K562 (cell line): Measurements from ENCODE around the gene CLDN25. TPM values are rescaled to one million over a fixed set of nuclear protein-coding genes. Genes with fewer than 3 reads are reported as not detected.

Experiments used
- ATAC-seq: fragments of 200-7000 bp; cut with Tn5 transposase; 3 replicates; pipeline ENCODE4 v1.9.1; 2020; ENCODE audit warnings: moderate library complexity
- BruUV-seq: library from RNA; stranded (reverse); fragments of 400-500 nt; replicated peaks from 2 replicates; lab custom pipeline; 2021; lab: Mats Ljungman, UMichigan
- CTCF ChIA-PET: fragments of 300-600 bp; formaldehyde crosslinking; extraction: SDS; loops from one replicate; lab custom pipeline; 2021; ENCODE audit warnings: low intra/inter-chr PET ratio; lab: Yijun Ruan, JAX
- POLR2A ChIA-PET: fragments of 300-600, 350-650 bp; sonication (Branson Sonifier 250); formaldehyde crosslinking; extraction: SDS; loops from one replicate; lab custom pipeline; 2021; ENCODE audit warnings: antibody characterized with exemption, inconsistent platforms; lab: Yijun Ruan, JAX
- DNase-seq, 4 experiments: peaks; one replicate each; pipeline versions ENCODE4 v3.0.0 to v3.0.0-alpha.2; 2011 to 2018; ENCODE audit warnings: low spot score in 3 of 4, mixed read lengths in 3 of 4; ENCODE audit errors: extremely low read depth in 1 of 4
- FAIRE-seq: peaks from 2 replicates; lab custom pipeline; 2011; peaks lifted over from hg19 to GRCh38; lab: Jason Lieb, UNC
- H2AFZ ChIP-seq: 2 replicates; pipeline ENCODE4 v1.6.0; 2011; ENCODE audit warnings: low read depth, low read length, control low read depth, inconsistent platforms
- H3K27ac ChIP-seq: fragments of 200-600 bp; 3 replicates; pipeline ENCODE4 v1.8.0; 2011; ENCODE audit warnings: low read depth, mild to moderate bottlenecking, control low read depth, inconsistent platforms, low read length, moderate library complexity, mixed read lengths; ENCODE audit errors: extremely low read depth
- H3K27me3 ChIP-seq, 2 experiments: fragments of 300-600 bp in 1 of 2; 2 replicates in 1 of 2; 3 replicates in 1 of 2; pipeline versions ENCODE4 v1.6.0 to v1.8.0; 2011; ENCODE audit warnings: inconsistent platforms in 2 of 2, low read length in 2 of 2, mild to moderate bottlenecking in 1 of 2, mixed read lengths in 1 of 2, moderate library complexity in 1 of 2; ENCODE audit not compliant: control insufficient read depth in 2 of 2, insufficient read depth in 2 of 2
- H3K36me3 ChIP-seq: fragments of 300-600 bp; 3 replicates; pipeline ENCODE4 v1.8.0; 2011; ENCODE audit warnings: mild to moderate bottlenecking, low read length, inconsistent platforms; ENCODE audit not compliant: control insufficient read depth, insufficient read depth
- H3K4me1 ChIP-seq, 2 experiments: fragments of 200-600 bp in 1 of 2; replicated peaks in 1 of 2; 2 replicates in 1 of 2; 3 replicates in 1 of 2; pipeline versions ENCODE4 v1.5.1 to v1.8.0; 2011; ENCODE audit warnings: inconsistent platforms in 2 of 2, low read length in 2 of 2, mild to moderate bottlenecking in 1 of 2, mixed read lengths in 1 of 2, moderate library complexity in 1 of 2; ENCODE audit not compliant: control insufficient read depth in 2 of 2, insufficient read depth in 2 of 2
- H3K4me2 ChIP-seq: 2 replicates; pipeline ENCODE4 v1.6.1; 2011; ENCODE audit warnings: low read length, control low read depth, inconsistent platforms, mixed read lengths; ENCODE audit not compliant: insufficient read depth
- H3K4me3 ChIP-seq: fragments of 200-600 bp; sonication (generic), shearing (Covaris generic); 2 replicates; pipeline ENCODE4 v1.5.1; 2016; ENCODE audit warnings: control low read depth, inconsistent platforms
- H3K79me2 ChIP-seq: fragments of 200-600 bp; 3 replicates; pipeline ENCODE4 v1.8.0; 2011; ENCODE audit warnings: low read length, inconsistent platforms; ENCODE audit not compliant: control insufficient read depth, insufficient read depth
- H3K9ac ChIP-seq, 2 experiments: 2 replicates each; pipeline versions ENCODE4 v1.6.0 to v1.6.1; 2011; ENCODE audit warnings: low read depth in 2 of 2, low read length in 2 of 2, control low read depth in 1 of 2, inconsistent platforms in 1 of 2, mild to moderate bottlenecking in 1 of 2, mixed read lengths in 1 of 2; ENCODE audit not compliant: insufficient read depth in 1 of 2
- H3K9me1 ChIP-seq: one replicate; pipeline ENCODE4 v1.6.0; 2011; ENCODE audit warnings: inconsistent platforms, mild to moderate bottlenecking, low read length, moderate library complexity; ENCODE audit not compliant: control insufficient read depth, insufficient read depth
- H3K9me3 ChIP-seq: replicated peaks from 2 replicates; pipeline ENCODE4 v1.5.1; 2011; ENCODE audit warnings: low read depth, low read length, inconsistent platforms; ENCODE audit not compliant: control insufficient read depth, insufficient read depth
- H4K20me1 ChIP-seq: replicated peaks from 2 replicates; pipeline ENCODE4 v1.6.1; 2011; ENCODE audit warnings: low read length, inconsistent platforms, mixed read lengths; ENCODE audit not compliant: control insufficient read depth, insufficient read depth
- KLF13 ChIP-seq: fragments of 450-650 bp; IDR thresholded peaks from 2 replicates; pipeline ENCODE4 v1.6.1; 2016; ENCODE audit warnings: missing genetic modification characterization, low read depth, mild to moderate bottlenecking, missing compliant biosample characterization, moderate library complexity, borderline replicate concordance
- KLF6 ChIP-seq: fragments of 250-450 bp; sonication (Bioruptor Pico); IDR thresholded peaks from 2 replicates; pipeline ENCODE4 v1.4.0; 2020; ENCODE audit warnings: mild to moderate bottlenecking, moderate library complexity, borderline replicate concordance
- NRF1 ChIP-seq, 2 experiments: fragments of 450-650 bp; IDR thresholded peaks in 1 of 2; conservative IDR thresholded peaks in 1 of 2; 2 replicates each; pipeline ENCODE4 v1.6.1; 2014; ENCODE audit warnings: mild to moderate bottlenecking in 2 of 2
- RAD21 ChIP-seq, 2 experiments: fragments of 250-450 bp in 1 of 2; fragments of 450-650 bp in 1 of 2; sonication (Bioruptor Pico) in 1 of 2; formaldehyde crosslinking in 1 of 2; IDR thresholded peaks in 1 of 2; conservative IDR thresholded peaks in 1 of 2; 2 replicates each; pipeline versions ENCODE4 v1.4.0 to v1.8.0; 2020 to 2022; ENCODE audit warnings: mild to moderate bottlenecking in 2 of 2, moderate library complexity in 1 of 2
- TBP ChIP-seq: optimal IDR thresholded peaks from 2 replicates; pipeline ENCODE3; 2011; ENCODE audit warnings: low read depth, low read length, improper control_type of control experiment
- ZBED1 ChIP-seq: IDR thresholded peaks from 2 replicates; pipeline ENCODE4 v1.6.1; 2014
- ZBTB40 ChIP-seq, 2 experiments: fragments of 450-650 bp in 1 of 2; sonication (generic) in 1 of 2; formaldehyde crosslinking in 1 of 2; IDR thresholded peaks; 2 replicates each; pipeline versions ENCODE4 v1.7.1 to v1.9.0; 2016 to 2022; ENCODE audit warnings: inconsistent platforms in 1 of 2, mild to moderate bottlenecking in 1 of 2, missing genetic modification reagents in 1 of 2
- ZNF408 ChIP-seq: fragments of 250-450 bp; sonication (Bioruptor Pico); IDR thresholded peaks from 2 replicates; pipeline ENCODE4 v1.4.0; 2020; ENCODE audit warnings: low read depth, mild to moderate bottlenecking, moderate library complexity
- WGBS: fragments of 100-300 bp; shearing (Covaris generic); methylation state at CpG from one replicate; pipeline ENCODE4 v1.1.6; 2016; ENCODE audit warnings: low coverage, mixed read lengths; ENCODE audit not compliant: insufficient coverage; ENCODE audit errors: missing lambda C conversion rate; 5-methylcytosine and 5-hydroxymethylcytosine counted together
- in situ Hi-C: fragments of 300-500 bp; cut with MboI; formaldehyde crosslinking; loops from 4 replicates; pipeline ENCODE4 v1.15.0; 2018; ENCODE audit warnings: inconsistent platforms, mixed read lengths
- intact Hi-C: fragments of 100-400 bp; cut with micrococcal nuclease; formaldehyde crosslinking; loops from 2 replicates; pipeline ENCODE4 v1.14.2; 2022
- polyA plus RNA-seq, 8 experiments: library from polyadenylated mRNA; depleted of rRNA in 4 of 8; stranded (reverse) in 5 of 8; unstranded in 3 of 8; fragments of >200 nt; fragmentation: Nextera tagmentation in 2 of 8; fragmentation: Illumina TruSeq in 1 of 8; extraction: Ambion mirVana in 2 of 8; extraction: Trizol in 1 of 8; gene quantifications; 2 replicates each; pipeline versions ENCODE4 v1.2.1 to v1.2.3, GENCODE V29; 2011 to 2014; ENCODE audit warnings: inconsistent platforms in 1 of 8, missing spikeins in 1 of 8
- total RNA-seq, 7 experiments: library from RNA; depleted of rRNA in 6 of 7; stranded (reverse); fragments of >200 nt in 6 of 7; fragmentation: Illumina TruSeq in 2 of 7; extraction: Trizol in 2 of 7; gene quantifications; 2 replicates each; pipeline versions ENCODE4 v1.2.1 to v1.2.3, GENCODE V29; 2011 to 2021; ENCODE audit warnings: low replicate concordance in 1 of 7

CLDN25 gene
- total and polyA plus RNA-seq, 9 of the 15 experiments (the other 6 are each of a cell fraction or from before 2014, with no cell fraction given), result not detected

GRCh38 chr11:113817162-113817561 is 37.6 kb downstream of the CLDN25 start:
- Histone ChIP-seq H3K79me2 (no peaks in the 10 kb centered on the region), H3K27me3 (no peaks in the 10 kb centered on the region), H3K4me1 (no peaks in the 10 kb centered on the region), H3K36me3 (peaks cover 28% of the 10 kb centered on the region; the same call in 2 of the 3 replicates), H3K9me1 (no peaks in the 10 kb centered on the region), H3K4me2 (no peak overlapping the region), H2AFZ (no peak overlapping the region), H4K20me1 (no peaks in the 10 kb centered on the region), H3K9ac (no peak overlapping the region), H3K9me3 (no peaks in the 10 kb centered on the region), H3K4me3 (no peak overlapping the region), H3K27ac (no peak overlapping the region)
- FAIRE-seq (no peak), ATAC-seq (no peak), DNase-seq (no peak)
- TF ChIP-seq TBP (no peak), KLF6 (CRISPR knock-in tag) (no peak), ZBED1 (no peak), ZNF408 (no peak), ZBTB40 (IDR thresholded peaks at IDR 0.05) (no peak), ZBTB40 (CRISPR knock-in tag; IDR thresholded peaks at IDR 0.05) (no peak), KLF13 (tag) (no peak), RAD21 (CRISPR knock-in tag; conservative IDR thresholded peaks at IDR 0.05 in 1 of 2, IDR thresholded peaks at IDR 0.05 in 1 of 2) (no peak), NRF1 (conservative IDR thresholded peaks at IDR 0.05 in 1 of 2, IDR thresholded peaks at IDR 0.05 in 1 of 2) (no peak)
- 71% methylated on average over 1 of the region's 1 CpG for WGBS
- in situ Hi-C loops, result no loop called here
- ChIA-PET POLR2A (interaction anchor here (0.7 kb wide), 1 partner anchor 15 kb away, joined by 3 read pairs; no protein-coding TSS in a partner anchor), CTCF (no interaction called here)
- BruUV-seq, result no TSS peak
- intact Hi-C loops, result no loop called here
